Glutamatergic neuron (in vitro differentiated cells): Measurements from ENCODE around the gene MPZL3. TPM values are rescaled to one million over a fixed set of nuclear protein-coding genes. Genes with fewer than 3 reads are reported as not detected.

ENCODE experiments used
- DNase-seq: peaks from one replicate; pipeline ENCODE4 v3.0.0; 2022
- H3K27ac Mint-ChIP-seq: one replicate; pipeline ENCODE4 v1.8.0; 2020; ENCODE audit warnings: mild to moderate bottlenecking, mixed read lengths, inconsistent platforms; ENCODE audit not compliant: unreplicated experiment
- H3K27me3 Mint-ChIP-seq: one replicate; pipeline ENCODE4 v1.8.0; 2020; ENCODE audit warnings: mild to moderate bottlenecking, moderate library complexity, mixed read lengths, inconsistent platforms; ENCODE audit not compliant: unreplicated experiment
- H3K36me3 Mint-ChIP-seq: one replicate; pipeline ENCODE4 v1.8.0; 2020; ENCODE audit warnings: mild to moderate bottlenecking, mixed read lengths, inconsistent platforms; ENCODE audit not compliant: unreplicated experiment
- H3K4me1 Mint-ChIP-seq: one replicate; pipeline ENCODE4 v1.8.0; 2020; ENCODE audit warnings: mild to moderate bottlenecking, low read depth, mixed read lengths, inconsistent platforms; ENCODE audit not compliant: unreplicated experiment
- H3K4me3 Mint-ChIP-seq: one replicate; pipeline ENCODE4 v1.8.0; 2020; ENCODE audit warnings: mild to moderate bottlenecking, mixed read lengths, inconsistent platforms; ENCODE audit not compliant: unreplicated experiment
- H3K9me3 Mint-ChIP-seq: one replicate; pipeline ENCODE4 v1.8.0; 2020; ENCODE audit warnings: mild to moderate bottlenecking, moderate library complexity, mixed read lengths, inconsistent platforms; ENCODE audit not compliant: unreplicated experiment
- CTCF ChIP-seq: fragments of 200-600 bp; sonication (generic); IDR thresholded peaks from one replicate; pipeline ENCODE4 v1.5.0; 2021; ENCODE audit not compliant: partially characterized antibody, unreplicated experiment
- total RNA-seq: library from RNA; stranded (reverse); fragmentation: NEBNext Ultra II Directional; extraction: Animal tissue kit (Norgen Biotek cat#: 25700); gene quantifications from one replicate; pipeline ENCODE4 v1.2.1, GENCODE V29; 2021; ENCODE audit not compliant: unreplicated experiment

MPZL3 gene
- total RNA-seq, 1 donor from 2014 or later = 0.54 TPM

- TF ChIP-seq CTCF = no peak
- DNase-seq = no peak
- no peak overlapping the region for H3K27ac Mint-ChIP-seq
- no peak overlapping the region for H3K4me3 Mint-ChIP-seq
- H3K27me3 Mint-ChIP-seq = no peaks in the 10 kb centered on the region
- no peaks in the 10 kb centered on the region for H3K36me3 Mint-ChIP-seq
- H3K4me1 Mint-ChIP-seq = peaks cover 2% of the 10 kb centered on the region
- H3K9me3 Mint-ChIP-seq = peaks cover 2% of the 10 kb centered on the region
Measured at GRCh38 chr11:118294053-118294452, 41.9 kb upstream of the MPZL3 start.

GRCh38 chr11:118291477-118292135 lies 39.4 kb upstream of the MPZL3 start:
- no peak for DNase-seq
- H3K27ac Mint-ChIP-seq = no peak overlapping the region
- H3K4me1 Mint-ChIP-seq = peaks cover 2% of the 10 kb centered on the region
- no peak for TF ChIP-seq CTCF
- H3K4me3 Mint-ChIP-seq = no peak overlapping the region
- no peaks in the 10 kb centered on the region for H3K36me3 Mint-ChIP-seq
- H3K27me3 Mint-ChIP-seq = no peaks in the 10 kb centered on the region
- peaks cover 2% of the 10 kb centered on the region for H3K9me3 Mint-ChIP-seq

GRCh38 chr11:118290923-118291322 lies 38.8 kb upstream of the MPZL3 start:
- H3K36me3 Mint-ChIP-seq = no peaks in the 10 kb centered on the region
- no peak for DNase-seq
- peaks cover 2% of the 10 kb centered on the region for H3K4me1 Mint-ChIP-seq
- H3K27ac Mint-ChIP-seq = no peak overlapping the region
- H3K4me3 Mint-ChIP-seq = no peak overlapping the region
- no peaks in the 10 kb centered on the region for H3K27me3 Mint-ChIP-seq
- TF ChIP-seq CTCF = no peak
- H3K9me3 Mint-ChIP-seq = peaks cover 2% of the 10 kb centered on the region

- no peak for DNase-seq
- H3K9me3 Mint-ChIP-seq = peaks cover 2% of the 10 kb centered on the region
- no peaks in the 10 kb centered on the region for H3K36me3 Mint-ChIP-seq
- H3K4me1 Mint-ChIP-seq = no peaks in the 10 kb centered on the region
- H3K4me3 Mint-ChIP-seq = no peak overlapping the region
- H3K27ac Mint-ChIP-seq = no peak overlapping the region
- no peaks in the 10 kb centered on the region for H3K27me3 Mint-ChIP-seq
- TF ChIP-seq CTCF = no peak
Measured at GRCh38 chr11:118289401-118289800, 37.2 kb upstream of the MPZL3 start.

- Mint-ChIP-seq H3K27me3 (no peaks in the 10 kb centered on the region), H3K36me3 (no peaks in the 10 kb centered on the region), H3K9me3 (peaks cover 2% of the 10 kb centered on the region), H3K4me1 (no peaks in the 10 kb centered on the region), H3K4me3 (no peak overlapping the region), H3K27ac (no peak overlapping the region)
- DNase-seq = no peak
- TF ChIP-seq CTCF = no peak
Measured at GRCh38 chr11:118287006-118287405, 34.8 kb upstream of the MPZL3 start.
